Naive thymus-derived CD4-positive, alpha-beta T cell (primary cell): ENCODE measurements around the gene ERCC6L2. TPM values are rescaled to one million over a fixed set of nuclear protein-coding genes. Genes with fewer than 3 reads are reported as not detected.
A peak's percentile ranks its signal among the peaks of the same experiment; 100 is the strongest.

Experiments
- ATAC-seq: fragments of 150-1000 bp; cut with Tn5 transposase; 2 replicates; pipeline ENCODE4 v1.10.0; 2021; ENCODE audit warnings: mild to moderate bottlenecking, moderate library complexity
- CTCF ChIA-PET: fragments of 350-600 bp; sonication (Branson Sonifier 250); formaldehyde crosslinking; loops from one replicate; lab custom pipeline; 2021; ENCODE audit warnings: antibody characterized with exemption; lab: Charles Lee
- POLR2A ChIA-PET: fragments of 350-600 bp; sonication (Branson Sonifier 250); formaldehyde crosslinking; loops from one replicate; lab custom pipeline; 2021; ENCODE audit warnings: antibody characterized with exemption, inconsistent platforms; lab: Charles Lee
- DNase-seq, 9 donors: peaks; one replicate each; pipeline versions ENCODE4 v3.0.0 to v3.0.0-alpha.2; 2020 to 2022; ENCODE audit warnings: mixed read lengths in 1 of 9
- H3K27ac ChIP-seq: one replicate; pipeline ENCODE4 v1.7.0; 2013; ENCODE audit warnings: mild to moderate bottlenecking, low read depth, low read length, moderate library complexity
- H3K27me3 ChIP-seq, 2 donors: one replicate each; pipeline ENCODE4 v1.7.0; 2013; ENCODE audit warnings: low read length in 2 of 2, mild to moderate bottlenecking in 2 of 2, moderate library complexity in 2 of 2; ENCODE audit not compliant: control insufficient read depth in 2 of 2, insufficient read depth in 2 of 2
- H3K36me3 ChIP-seq, 3 experiments: 1 replicate in 2 of 3; 2 replicates in 1 of 3; pipeline ENCODE4 v1.7.0; 2013; ENCODE audit warnings: low read length in 3 of 3, mild to moderate bottlenecking in 3 of 3, moderate library complexity in 1 of 3; ENCODE audit not compliant: insufficient read depth in 3 of 3, control insufficient read depth in 2 of 3
- H3K4me1 ChIP-seq, 2 donors: one replicate each; pipeline ENCODE4 v1.7.0; 2013; ENCODE audit warnings: low read length in 2 of 2, mild to moderate bottlenecking in 2 of 2, moderate library complexity in 1 of 2; ENCODE audit not compliant: control insufficient read depth in 2 of 2, insufficient read depth in 2 of 2
- H3K4me3 ChIP-seq: 2 replicates; pipeline ENCODE4 v1.7.0; 2013; ENCODE audit warnings: mild to moderate bottlenecking, low read length
- H3K9me3 ChIP-seq, 3 experiments: 1 replicate in 2 of 3; 2 replicates in 1 of 3; pipeline ENCODE4 v1.7.0; 2013; ENCODE audit warnings: low read length in 3 of 3; ENCODE audit not compliant: control insufficient read depth in 2 of 3
- H3K27ac Mint-ChIP-seq, 9 donors: one replicate each; pipeline ENCODE4 v1.8.0; 2020 to 2022; ENCODE audit warnings: mixed read lengths in 9 of 9, mild to moderate bottlenecking in 8 of 9, moderate library complexity in 5 of 9, inconsistent platforms in 2 of 9
- H3K27me3 Mint-ChIP-seq, 5 donors: one replicate each; pipeline ENCODE4 v1.8.0; 2021 to 2022; ENCODE audit warnings: mixed read lengths in 5 of 5, mild to moderate bottlenecking in 1 of 5
- H3K36me3 Mint-ChIP-seq, 5 donors: one replicate each; pipeline ENCODE4 v1.8.0; 2020 to 2022; ENCODE audit warnings: mixed read lengths in 5 of 5, mild to moderate bottlenecking in 3 of 5, inconsistent platforms in 1 of 5
- H3K4me1 Mint-ChIP-seq, 7 donors: one replicate each; pipeline ENCODE4 v1.8.0; 2020 to 2022; ENCODE audit warnings: mixed read lengths in 7 of 7, mild to moderate bottlenecking in 3 of 7, inconsistent platforms in 1 of 7
- H3K4me3 Mint-ChIP-seq, 10 donors: one replicate each; pipeline ENCODE4 v1.8.0; 2020 to 2022; ENCODE audit warnings: mild to moderate bottlenecking in 10 of 10, mixed read lengths in 10 of 10, moderate library complexity in 6 of 10, inconsistent platforms in 2 of 10
- H3K9me3 Mint-ChIP-seq, 11 donors: one replicate each; pipeline ENCODE4 v1.8.0; 2020 to 2022; ENCODE audit warnings: mixed read lengths in 11 of 11, mild to moderate bottlenecking in 4 of 11, inconsistent platforms in 1 of 11, moderate library complexity in 1 of 11
- intact Hi-C, 2 donors: fragments of 100-400 bp; cut with micrococcal nuclease; formaldehyde crosslinking; loops; one replicate each; pipeline ENCODE4 v1.15.1; 2023
- polyA plus RNA-seq, 2 donors: library from polyadenylated mRNA; unstranded; fragments of 300-500 nt; fragmentation: Illumina TruSeq; gene quantifications; one replicate each; pipeline ENCODE4 v1.2.3, GENCODE V29; 2021
- total RNA-seq, 6 experiments: library from RNA in 5 of 6; stranded (reverse) in 5 of 6; gene quantifications; 1 replicate in 5 of 6; 2 replicates in 1 of 6; pipeline ENCODE4 v1.2.3 and lab custom pipeline; 2021 to 2026

Gene ERCC6L2
- total and polyA plus RNA-seq, 7 experiments from 2014 or later: 46.2 to 82.8 (median 54.9) TPM

GRCh38 chr9:95985440-95986055, 110.1 kb downstream of the ERCC6L2 start:
- DNase-seq: no peak
- Mint-ChIP-seq H3K4me1 (peaks cover 14 to 33% (median 17%) of the 10 kb centered on the region in 7 donors), H3K27me3 (no peaks in the 10 kb centered on the region), H3K4me3 (no peak overlapping the region), H3K36me3 (peaks cover 17 to 61% (median 53%) of the 10 kb centered on the region in 5 donors), H3K9me3 (peaks cover 0 to 12% (median 0%) of the 10 kb centered on the region in 11 donors), H3K27ac (no peak overlapping the region)
- Histone ChIP-seq H3K27me3 (no peaks in the 10 kb centered on the region), H3K36me3 (peaks cover 0 to 5% (median 0%) of the 10 kb centered on the region in 3 experiments), H3K4me1 (peaks cover 0 to 11% of the 10 kb centered on the region in 2 donors), H3K27ac (no peak overlapping the region), H3K9me3 (no peaks in the 10 kb centered on the region), H3K4me3 (no peak overlapping the region)
- ChIA-PET CTCF (no interaction called here), POLR2A (no interaction called here)
- intact Hi-C loops: no loop called here
- ATAC-seq: no peak

- POLR2A ChIA-PET: interaction anchor here (0.6 kb wide), 1 partner anchor 589 kb away, joined by 4 read pairs; no protein-coding TSS in a partner anchor
- CTCF ChIA-PET: no interaction called here
Measured at GRCh38 chr9:95989297-95989696, 113.8 kb downstream of the ERCC6L2 start.

GRCh38 chr9:95991326-95991725, 115.8 kb downstream of the ERCC6L2 start:
- Histone ChIP-seq H3K9me3 (no peaks in the 10 kb centered on the region), H3K36me3 (peaks cover 0 to 6% (median 0%) of the 10 kb centered on the region in 3 experiments), H3K4me3 (no peak overlapping the region), H3K27me3 (no peaks in the 10 kb centered on the region), H3K27ac (no peak overlapping the region), H3K4me1 (no peaks in the 10 kb centered on the region)
- intact Hi-C loops: no loop called here
- peaks cover 0 to 12% (median 0%) of the 10 kb centered on the region in 11 donors for H3K9me3 Mint-ChIP-seq
- H3K36me3 Mint-ChIP-seq: peaks cover 11 to 63% (median 60%) of the 10 kb centered on the region in 5 donors
- H3K4me1 Mint-ChIP-seq: peaks cover 0 to 12% (median 8%) of the 10 kb centered on the region in 7 donors
- H3K27ac Mint-ChIP-seq: peak overlapping the region in 1 of 9 donors; percentile 23
- POLR2A ChIA-PET: no interaction called here
- H3K27me3 Mint-ChIP-seq: no peaks in the 10 kb centered on the region
- H3K4me3 Mint-ChIP-seq: no peak overlapping the region
- CTCF ChIA-PET: no interaction called here
- DNase-seq (no peak), ATAC-seq (no peak)

More at GRCh38 chr9:95989297-95989696, 113.8 kb downstream of the ERCC6L2 start:
- Histone ChIP-seq H3K4me1 (no peaks in the 10 kb centered on the region), H3K4me3 (no peak overlapping the region), H3K9me3 (no peaks in the 10 kb centered on the region), H3K36me3 (peaks cover 0 to 5% (median 4%) of the 10 kb centered on the region in 3 experiments), H3K27me3 (no peaks in the 10 kb centered on the region), H3K27ac (no peak overlapping the region)
- ATAC-seq (no peak), DNase-seq (no peak)
- H3K4me1 Mint-ChIP-seq: peaks cover 0 to 13% (median 1%) of the 10 kb centered on the region in 7 donors
- intact Hi-C loops: no loop called here
- peaks cover 17 to 68% (median 62%) of the 10 kb centered on the region in 5 donors for H3K36me3 Mint-ChIP-seq
- H3K27ac Mint-ChIP-seq: peak overlapping the region in 1 of 9 donors; percentile 5
- peaks cover 0 to 12% (median 0%) of the 10 kb centered on the region in 11 donors for H3K9me3 Mint-ChIP-seq
- no peak overlapping the region for H3K4me3 Mint-ChIP-seq
- H3K27me3 Mint-ChIP-seq: no peaks in the 10 kb centered on the region

GRCh38 chr9:95992536-95992935, 117.0 kb downstream of the ERCC6L2 start:
- Mint-ChIP-seq H3K4me1 (peaks cover 0 to 12% (median 8%) of the 10 kb centered on the region in 7 donors), H3K4me3 (no peak overlapping the region), H3K27me3 (no peaks in the 10 kb centered on the region), H3K36me3 (peaks cover 11 to 60% (median 58%) of the 10 kb centered on the region in 5 donors), H3K27ac (no peak overlapping the region), H3K9me3 (peaks cover 0 to 6% (median 0%) of the 10 kb centered on the region in 11 donors)
- Histone ChIP-seq H3K27ac (no peak overlapping the region), H3K36me3 (peaks cover 0 to 11% (median 0%) of the 10 kb centered on the region in 3 experiments), H3K27me3 (no peaks in the 10 kb centered on the region), H3K4me1 (no peaks in the 10 kb centered on the region), H3K4me3 (no peak overlapping the region), H3K9me3 (no peaks in the 10 kb centered on the region)
- ATAC-seq (no peak), DNase-seq (no peak)
- CTCF ChIA-PET: no interaction called here
- intact Hi-C loops: no loop called here
- POLR2A ChIA-PET: interaction anchor here (0.5 kb wide), 1 partner anchor 15 kb away, joined by 4 read pairs; no protein-coding TSS in a partner anchor

- H3K27ac ChIP-seq: no peak overlapping the region
- peaks cover 0 to 12% (median 8%) of the 10 kb centered on the region in 7 donors for H3K4me1 Mint-ChIP-seq
- H3K4me3 Mint-ChIP-seq: no peak overlapping the region
- peaks cover 15 to 59% (median 52%) of the 10 kb centered on the region in 5 donors for H3K36me3 Mint-ChIP-seq
- H3K4me1 ChIP-seq: no peaks in the 10 kb centered on the region
- DNase-seq: no peak
- H3K27me3 ChIP-seq: no peaks in the 10 kb centered on the region
- POLR2A ChIA-PET: no interaction called here
- intact Hi-C loops: no loop called here
- no peaks in the 10 kb centered on the region for H3K9me3 ChIP-seq
- H3K27me3 Mint-ChIP-seq: no peaks in the 10 kb centered on the region
- H3K4me3 ChIP-seq: no peak overlapping the region
- H3K27ac Mint-ChIP-seq: no peak overlapping the region
- CTCF ChIA-PET: interaction anchor here (0.9 kb wide), 1 partner anchor 20 kb away, joined by 3 read pairs; no protein-coding TSS in a partner anchor
- peaks cover 0 to 3% (median 0%) of the 10 kb centered on the region in 11 donors for H3K9me3 Mint-ChIP-seq
- no peak for ATAC-seq
- H3K36me3 ChIP-seq: peaks cover 0 to 11% (median 0%) of the 10 kb centered on the region in 3 experiments
Measured at GRCh38 chr9:95993337-95993736, 117.8 kb downstream of the ERCC6L2 start.

- ChIA-PET CTCF (interaction anchor here (0.6 kb wide), 2 partner anchors 60 to 159 kb away, joined by 3 to 4 read pairs; no protein-coding TSS in a partner anchor), POLR2A (no interaction called here)
- Mint-ChIP-seq H3K4me3 (no peak overlapping the region), H3K27ac (peak overlapping the region in 1 of 9 donors; percentile 67), H3K4me1 (peaks cover 0 to 12% (median 4%) of the 10 kb centered on the region in 7 donors), H3K9me3 (peaks cover 0 to 17% (median 8%) of the 10 kb centered on the region in 11 donors), H3K27me3 (no peaks in the 10 kb centered on the region), H3K36me3 (peaks cover 15 to 57% (median 49%) of the 10 kb centered on the region in 5 donors)
- DNase-seq (no peak), ATAC-seq (no peak)
- peaks cover 0 to 6% (median 0%) of the 10 kb centered on the region in 3 experiments for H3K9me3 ChIP-seq
- H3K27ac ChIP-seq: no peak overlapping the region
- intact Hi-C loops: no loop called here
- no peaks in the 10 kb centered on the region for H3K27me3 ChIP-seq
- peaks cover 0 to 7% (median under 1%) of the 10 kb centered on the region in 3 experiments for H3K36me3 ChIP-seq
- no peaks in the 10 kb centered on the region for H3K4me1 ChIP-seq
- no peak overlapping the region for H3K4me3 ChIP-seq
Measured at GRCh38 chr9:95999390-95999789, 123.9 kb downstream of the ERCC6L2 start.
